Activated CD8-positive, alpha-beta memory T cell treated with anti-CD3 and anti-CD28 coated beads, Interleukin-2, amount 50 U/mL, for 1 hour (primary cell): Measurements from ENCODE around the gene NDUFB3.

ENCODE experiments used
- DNase-seq: peaks from one replicate; pipeline ENCODE4 v3.0.0-alpha.2; 2020; ENCODE audit errors: extremely low read depth

The NDUFB3 gene

GRCh38 chr2:201128933-201129505, 57.2 kb downstream of the NDUFB3 start:
- DNase-seq = no peak

DNA sequence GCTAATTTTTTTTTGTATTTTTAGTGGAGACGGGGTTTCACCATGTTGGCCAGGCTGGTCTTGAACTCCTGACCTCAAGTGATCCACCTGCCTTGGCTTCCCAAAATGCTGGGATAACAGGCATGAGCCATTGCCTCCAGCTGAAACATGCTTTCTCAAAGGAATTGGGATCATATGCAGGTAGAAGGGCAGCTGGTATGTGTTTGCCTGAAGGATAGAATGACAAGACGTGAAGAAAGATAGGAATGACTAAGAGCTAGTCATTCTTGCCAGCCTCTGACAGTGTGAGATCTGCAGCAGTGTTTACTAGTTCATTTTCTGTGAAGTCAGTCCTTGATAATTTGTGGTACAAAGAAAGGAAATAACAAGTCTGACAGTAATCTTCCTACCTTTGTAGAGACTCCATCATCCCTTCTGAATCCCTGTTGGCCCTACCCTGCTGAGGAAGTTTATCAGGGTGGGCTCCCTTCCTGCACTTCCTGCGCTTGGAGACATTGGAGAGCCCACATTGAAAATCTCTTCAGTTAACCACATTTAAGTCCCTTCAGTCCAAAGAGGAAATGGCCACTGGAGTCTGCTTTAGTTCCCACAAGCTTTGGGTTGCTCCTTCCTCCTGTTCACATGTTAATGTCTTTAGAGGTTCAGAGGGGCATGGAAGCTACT, 58.9 kb downstream of the NDUFB3 start:
- no peak for DNase-seq

GRCh38 chr2:201132518-201132917, 60.7 kb downstream of the NDUFB3 start:
- DNase-seq = no peak
